ENCODE measurements around the gene PPBP.

GRCh38 chr4:74030285-74030684, 42.3 kb upstream of the PPBP start:
- TF ChIP-seq CTCF (IDR thresholded peaks at IDR 0.05) = no peak
- no peak for TF ChIP-seq POLR2A (IDR thresholded peaks at IDR 0.05)
